ENCODE measurements around the gene CD209.
"Not testable (repeated sequence)": the region's sequence is repeated elsewhere in the genome, so short reads cannot be mapped to it uniquely, and the experiment has no call there.

CD209 gene, protein sequence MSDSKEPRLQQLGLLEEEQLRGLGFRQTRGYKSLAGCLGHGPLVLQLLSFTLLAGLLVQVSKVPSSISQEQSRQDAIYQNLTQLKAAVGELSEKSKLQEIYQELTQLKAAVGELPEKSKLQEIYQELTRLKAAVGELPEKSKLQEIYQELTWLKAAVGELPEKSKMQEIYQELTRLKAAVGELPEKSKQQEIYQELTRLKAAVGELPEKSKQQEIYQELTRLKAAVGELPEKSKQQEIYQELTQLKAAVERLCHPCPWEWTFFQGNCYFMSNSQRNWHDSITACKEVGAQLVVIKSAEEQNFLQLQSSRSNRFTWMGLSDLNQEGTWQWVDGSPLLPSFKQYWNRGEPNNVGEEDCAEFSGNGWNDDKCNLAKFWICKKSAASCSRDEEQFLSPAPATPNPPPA

DNA sequence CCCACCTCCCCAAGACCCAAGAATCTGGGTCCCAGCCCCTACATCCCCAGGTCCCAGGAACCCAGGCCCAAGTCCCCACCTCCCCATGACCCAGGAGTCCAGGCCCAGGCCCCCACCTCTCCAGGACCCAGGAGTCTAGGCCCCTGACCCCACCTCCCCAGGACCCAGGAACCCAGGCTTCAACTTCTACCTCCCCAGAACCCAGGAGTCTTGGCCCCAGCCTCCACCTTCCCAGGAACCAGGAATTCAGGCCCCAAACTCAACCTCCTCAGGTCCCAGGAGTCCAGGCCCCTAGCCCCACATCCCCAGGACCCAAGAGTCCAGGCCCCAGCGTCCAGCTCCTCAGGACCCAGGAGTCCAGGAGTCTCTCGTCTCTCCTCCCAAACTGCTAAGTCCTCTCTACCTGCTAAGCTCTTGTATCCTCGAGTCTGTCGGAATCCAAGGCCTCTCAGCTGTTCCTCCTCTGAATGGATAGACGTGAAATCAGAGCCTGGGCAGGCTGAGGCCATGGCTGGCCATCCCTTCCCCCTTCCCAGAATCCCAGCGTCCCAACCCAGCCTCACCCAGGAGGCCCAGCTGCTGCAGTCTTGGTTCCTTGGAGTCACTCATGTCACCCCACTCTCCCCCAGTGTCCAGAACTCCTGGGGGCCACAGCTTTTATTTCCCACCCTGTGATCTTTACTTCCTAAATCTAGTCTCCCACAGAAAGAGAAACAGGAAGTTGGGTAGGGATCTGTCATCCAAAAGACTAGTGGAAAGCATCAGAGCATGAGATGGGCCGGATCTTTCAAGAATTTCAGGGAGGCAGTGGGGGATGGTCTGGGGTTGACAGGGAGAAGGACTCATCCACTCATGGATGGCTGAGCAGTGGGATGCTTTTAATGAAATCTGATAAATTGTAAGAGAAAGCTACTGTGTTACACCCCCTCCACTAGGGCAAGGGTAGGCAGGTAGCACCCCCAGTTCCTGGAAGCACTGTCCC lies at the start of gene CD209:
TSS of gene CD209 (minus strand) at position 632 of the 982 bp plus-strand sequence. CDS start at position 609, 23 bp downstream.
- peak; percentile 2 to 15 for DNase-seq

DNA sequence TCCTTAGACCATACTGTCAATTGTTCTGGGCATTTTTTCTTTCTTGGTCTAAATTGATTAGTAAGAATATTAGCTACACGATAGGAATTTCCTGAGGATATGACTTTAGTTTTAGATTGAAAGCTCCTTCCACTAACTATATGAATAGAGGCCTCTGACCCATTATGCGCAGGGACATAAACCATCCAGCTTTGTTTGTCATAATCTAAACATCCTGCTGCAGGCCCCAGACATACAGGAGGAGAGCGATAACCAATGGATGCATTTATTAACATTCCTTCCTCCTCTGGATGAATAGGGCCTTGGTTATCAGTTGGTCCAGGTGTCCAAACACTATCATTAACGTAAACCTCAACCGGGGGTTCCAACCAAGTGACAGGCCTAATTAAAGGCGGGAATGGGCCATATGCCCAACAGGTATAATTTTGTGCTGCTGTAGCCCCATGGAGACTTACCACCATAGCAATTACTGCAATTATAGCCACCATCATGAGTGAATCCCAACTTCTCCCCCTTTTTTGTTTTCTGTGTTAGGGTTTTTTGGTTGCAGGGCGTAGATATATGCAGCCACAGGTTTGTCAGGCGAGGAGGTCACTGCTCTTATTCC lies 48.3 kb upstream of the CD209 start:
- DNase-seq: no peak

DNA sequence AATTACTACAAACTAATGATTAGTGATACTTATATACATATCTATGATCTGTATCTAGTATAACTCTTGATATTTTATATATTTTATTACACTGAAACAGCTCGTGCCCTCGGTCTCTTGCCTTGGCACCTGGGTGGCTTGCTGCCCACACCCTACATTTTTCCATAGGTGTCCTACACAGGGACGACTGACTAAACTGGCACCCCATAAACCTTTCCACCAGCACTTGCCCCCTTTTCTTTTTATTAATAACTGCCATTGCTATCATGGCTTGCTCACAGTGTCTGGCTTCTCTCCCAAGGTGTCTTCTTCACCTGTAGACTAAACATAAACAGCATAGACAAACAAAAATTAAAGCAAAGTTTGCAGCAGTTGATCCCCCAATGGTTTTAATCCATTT lies 46.2 kb upstream of the CD209 start:
- no peak for DNase-seq

DNA sequence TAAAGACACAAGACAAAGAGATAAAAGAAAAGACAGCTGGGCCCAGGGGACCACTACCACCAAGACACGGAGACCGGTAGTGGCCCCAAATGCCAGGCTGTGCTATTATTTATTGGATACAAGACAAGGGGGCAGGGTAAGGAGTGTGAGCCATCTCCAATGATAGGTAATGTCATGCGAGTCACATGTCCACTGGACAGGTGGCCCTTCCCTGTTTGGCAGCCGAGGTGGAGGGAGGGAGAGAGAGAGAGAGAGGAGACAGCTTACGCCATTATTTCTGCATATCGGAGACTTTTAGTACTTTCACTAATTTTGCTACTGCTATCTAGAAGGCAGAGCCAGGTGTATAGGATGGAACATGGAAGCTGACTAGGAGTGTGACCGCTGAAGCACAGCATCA lies 45.4 kb upstream of the CD209 start:
- DNase-seq: not testable (repeated sequence)

DNA sequence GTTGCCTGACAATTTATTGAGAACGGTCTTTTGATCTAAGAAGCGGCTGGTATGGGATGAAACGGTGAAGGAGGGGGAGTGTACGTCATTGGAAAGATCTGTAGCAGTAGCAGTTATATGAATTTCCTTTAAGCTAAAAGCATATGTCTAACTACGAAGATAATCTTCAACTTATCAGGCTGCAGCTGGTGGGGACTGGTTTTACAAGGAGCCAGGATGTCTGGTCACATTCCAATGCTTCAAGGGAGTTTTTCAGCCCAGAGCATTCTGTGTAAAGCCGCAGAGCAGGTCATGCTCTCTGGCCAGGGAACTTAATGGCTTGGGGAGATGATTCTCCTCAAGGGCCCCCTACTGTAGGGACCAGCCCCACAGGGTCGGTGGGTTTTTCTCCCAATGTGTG lies 44.9 kb upstream of the CD209 start:
- DNase-seq: no peak

DNA sequence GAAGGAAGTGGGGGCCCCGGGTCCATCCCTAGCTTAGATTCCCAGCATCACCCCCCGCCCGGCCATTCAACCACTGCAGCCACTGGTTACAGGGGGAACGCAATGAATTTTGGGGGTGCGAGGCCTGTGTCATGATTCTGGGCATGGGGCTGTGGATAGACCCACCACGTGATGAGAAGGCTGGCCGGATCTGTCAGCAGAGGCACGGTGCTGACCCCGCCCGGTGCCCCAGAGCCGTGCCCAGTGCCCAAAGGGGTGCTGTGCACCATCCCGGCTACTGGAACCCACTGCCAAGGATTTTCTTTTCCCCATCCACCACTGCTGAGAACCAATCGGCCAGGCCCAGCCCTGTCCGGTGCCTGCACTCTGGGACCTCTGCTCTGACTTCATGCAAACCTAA lies 43.1 kb upstream of the CD209 start:
- no peak for DNase-seq

DNA sequence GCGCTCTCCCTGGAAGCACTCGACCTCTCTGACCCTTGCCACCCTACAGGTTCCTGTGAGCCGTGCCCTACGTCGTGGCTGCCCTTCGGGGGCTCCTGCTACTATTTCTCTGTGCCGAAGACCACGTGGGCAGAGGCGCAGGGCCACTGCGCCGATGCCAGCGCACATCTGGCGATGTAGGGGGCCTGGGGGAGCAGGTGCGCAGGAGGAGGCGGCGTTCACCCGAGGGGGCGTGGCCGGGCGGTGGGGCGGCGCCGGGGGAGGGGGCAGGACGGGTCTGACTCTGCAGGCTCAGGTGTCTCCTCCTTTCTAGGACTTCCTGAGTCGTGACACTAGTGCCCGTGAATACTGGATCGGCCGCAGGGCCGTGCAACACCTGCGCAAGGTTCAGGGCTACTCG lies 42.1 kb upstream of the CD209 start:
- DNase-seq: no peak

DNA sequence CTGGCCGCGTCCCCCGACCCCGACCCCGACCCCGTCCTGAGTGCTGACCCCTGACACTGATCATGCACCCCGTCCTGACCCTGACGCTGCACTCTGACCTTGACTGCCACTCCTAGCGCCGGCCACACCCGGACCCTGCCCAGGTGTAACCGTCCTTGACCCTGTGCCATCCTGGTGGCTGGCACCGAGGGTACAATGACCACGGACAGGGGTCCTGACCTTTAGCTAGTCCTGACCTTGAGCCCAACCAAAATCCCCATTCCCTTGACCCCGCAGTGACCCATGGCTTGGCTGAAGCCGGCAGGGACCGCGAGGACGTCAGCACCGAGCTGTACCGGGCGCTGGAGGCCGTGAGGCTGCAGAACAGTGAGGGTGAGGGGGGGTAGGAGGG lies 41.6 kb upstream of the CD209 start:
- no peak for DNase-seq

DNA sequence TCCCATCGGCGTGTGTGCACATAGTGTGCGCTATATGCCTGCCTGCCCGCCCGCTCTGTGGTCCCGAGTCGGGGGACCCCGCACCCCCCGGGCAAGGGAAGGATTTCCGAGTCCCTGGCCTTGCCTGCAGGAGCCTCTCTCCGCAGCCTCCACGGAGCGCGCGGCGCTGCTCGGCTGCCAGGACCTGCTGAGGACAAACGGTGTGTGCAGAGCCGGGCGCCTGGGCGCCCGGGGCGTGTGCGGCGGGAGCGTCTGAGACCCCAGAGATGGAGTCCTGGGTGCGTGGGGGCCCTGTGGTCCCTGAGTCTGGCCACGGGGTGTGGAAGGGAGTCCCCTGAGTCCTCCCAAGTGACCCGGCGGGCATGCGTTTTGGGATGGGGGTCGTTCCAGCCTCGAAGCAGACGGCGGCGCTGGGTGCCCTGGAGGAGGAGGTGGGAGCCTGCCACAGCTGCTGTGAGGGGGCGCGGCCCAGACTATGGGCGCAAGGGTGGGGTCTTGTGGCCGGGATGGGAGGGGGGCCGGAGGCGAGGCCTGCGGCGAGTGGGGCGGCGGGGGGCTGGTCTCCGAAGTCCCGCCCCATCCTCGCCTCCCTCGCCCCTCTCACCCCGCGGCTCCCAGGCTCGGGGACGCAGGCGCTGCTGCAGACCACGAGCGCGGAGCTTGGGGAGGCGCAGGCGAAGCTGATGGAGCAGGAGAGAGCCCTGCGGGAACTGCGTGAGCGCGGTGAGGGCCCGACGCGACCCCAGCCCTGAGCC lies 41.0 kb upstream of the CD209 start:
- DNase-seq: no peak

DNA sequence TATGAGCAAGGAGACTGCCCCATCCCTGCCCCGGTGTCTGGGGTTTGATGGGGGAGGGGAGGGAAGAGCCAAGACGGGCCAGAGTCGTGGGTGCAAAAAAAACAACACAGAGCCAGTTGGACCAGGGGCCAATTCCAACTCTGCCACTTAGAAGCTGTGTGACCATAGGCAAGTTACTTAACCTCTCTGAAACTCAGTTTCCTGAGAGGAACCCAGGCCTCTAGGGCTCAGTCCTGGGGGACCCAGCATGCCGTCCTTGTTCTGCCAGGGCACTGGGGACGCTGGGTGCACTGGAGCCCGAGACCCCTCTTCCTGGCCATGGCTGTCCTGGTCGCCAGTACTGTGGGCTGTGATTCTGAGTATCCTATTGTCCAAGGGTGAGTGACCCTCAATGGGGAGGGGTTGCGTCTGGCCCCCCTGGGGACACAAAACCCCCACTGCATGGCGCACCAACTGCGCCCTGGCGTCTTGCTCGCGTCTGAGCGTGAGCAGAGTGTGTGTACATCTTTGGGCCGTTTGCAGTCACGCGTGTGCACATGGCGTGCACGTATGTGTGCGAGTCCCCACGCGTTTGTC lies 40.4 kb upstream of the CD209 start:
- no peak for DNase-seq

DNA sequence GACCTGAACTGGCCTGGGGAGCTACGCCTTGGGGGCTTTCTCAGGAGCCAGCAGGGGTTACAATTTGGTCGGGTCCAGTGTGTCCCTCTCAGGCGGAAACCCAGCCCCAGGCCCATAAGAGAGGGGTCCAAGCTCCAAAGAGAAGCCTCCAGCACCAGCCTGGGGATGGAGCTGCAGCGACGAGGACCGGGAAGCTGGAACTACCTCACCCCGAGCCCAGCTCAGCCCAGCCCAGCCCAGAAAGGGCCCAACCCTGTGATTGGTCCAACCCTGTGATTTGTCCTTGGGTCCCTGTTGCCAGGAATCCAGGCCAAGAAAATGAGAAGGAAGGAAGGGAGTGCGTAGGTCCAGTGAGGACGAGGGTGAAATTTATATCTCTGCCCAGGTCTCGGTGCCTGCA lies 39.8 kb upstream of the CD209 start:
- DNase-seq: no peak

DNA sequence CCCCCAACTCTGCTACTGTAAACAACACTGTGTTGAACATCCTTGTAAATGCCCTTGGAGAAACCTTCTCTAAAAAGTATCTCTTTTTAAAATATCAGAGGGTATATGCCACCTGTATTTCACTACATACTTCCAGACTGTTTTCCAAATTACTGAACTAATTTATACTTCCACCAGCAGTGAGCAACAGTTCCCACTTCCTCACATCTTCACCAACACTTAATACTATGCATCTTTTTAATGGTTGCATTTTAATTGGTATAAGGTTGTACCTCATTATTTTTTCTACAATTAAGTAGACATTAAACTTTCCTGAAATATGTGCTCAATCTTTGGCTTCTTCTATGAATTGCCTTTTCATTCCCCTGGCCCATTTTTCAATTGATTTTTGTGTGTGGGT lies 37.5 kb upstream of the CD209 start:
- DNase-seq: no peak

DNA sequence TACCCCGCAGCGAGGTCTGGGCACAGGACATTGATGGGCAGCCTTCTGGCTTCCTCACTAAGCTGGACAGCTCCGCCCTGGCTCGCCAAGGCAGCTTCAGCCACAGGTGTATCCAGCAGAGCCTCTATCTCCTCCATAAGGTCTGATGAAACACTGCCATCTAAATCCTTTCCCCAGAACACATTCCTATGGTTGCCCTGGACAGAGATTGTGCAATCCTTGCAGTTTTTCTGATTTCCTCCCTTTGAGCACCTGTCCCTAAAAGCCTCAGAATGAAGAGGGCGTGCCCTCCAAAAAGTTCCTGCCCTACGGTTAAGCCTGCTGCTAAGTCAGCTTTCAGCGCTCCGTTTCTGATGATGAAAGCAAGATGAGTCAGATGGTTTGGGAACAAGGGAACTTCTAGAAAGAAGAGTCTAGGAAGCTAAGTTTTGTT lies 36.7 kb upstream of the CD209 start:
- peak; percentile 53 to 60 for DNase-seq

DNA sequence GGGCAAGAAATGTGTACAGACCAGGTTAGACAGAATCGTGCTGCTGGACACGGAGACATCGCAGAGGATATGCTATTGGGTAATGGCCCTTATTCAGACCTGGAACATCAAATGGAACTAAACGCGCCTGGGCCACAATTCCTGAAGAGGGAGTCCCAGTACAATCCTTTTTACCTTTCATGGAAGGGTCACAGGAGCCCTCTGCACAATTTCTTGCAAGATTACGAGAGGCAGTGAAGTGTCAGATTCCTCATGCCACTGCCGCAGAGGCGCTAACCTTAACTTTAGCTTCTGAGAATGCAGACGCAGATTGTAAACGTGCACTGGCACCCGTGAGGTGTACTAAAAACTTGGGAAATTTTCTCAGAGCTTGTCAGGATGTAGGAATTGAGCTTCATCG lies 33.8 kb upstream of the CD209 start:
- no peak for DNase-seq

DNA sequence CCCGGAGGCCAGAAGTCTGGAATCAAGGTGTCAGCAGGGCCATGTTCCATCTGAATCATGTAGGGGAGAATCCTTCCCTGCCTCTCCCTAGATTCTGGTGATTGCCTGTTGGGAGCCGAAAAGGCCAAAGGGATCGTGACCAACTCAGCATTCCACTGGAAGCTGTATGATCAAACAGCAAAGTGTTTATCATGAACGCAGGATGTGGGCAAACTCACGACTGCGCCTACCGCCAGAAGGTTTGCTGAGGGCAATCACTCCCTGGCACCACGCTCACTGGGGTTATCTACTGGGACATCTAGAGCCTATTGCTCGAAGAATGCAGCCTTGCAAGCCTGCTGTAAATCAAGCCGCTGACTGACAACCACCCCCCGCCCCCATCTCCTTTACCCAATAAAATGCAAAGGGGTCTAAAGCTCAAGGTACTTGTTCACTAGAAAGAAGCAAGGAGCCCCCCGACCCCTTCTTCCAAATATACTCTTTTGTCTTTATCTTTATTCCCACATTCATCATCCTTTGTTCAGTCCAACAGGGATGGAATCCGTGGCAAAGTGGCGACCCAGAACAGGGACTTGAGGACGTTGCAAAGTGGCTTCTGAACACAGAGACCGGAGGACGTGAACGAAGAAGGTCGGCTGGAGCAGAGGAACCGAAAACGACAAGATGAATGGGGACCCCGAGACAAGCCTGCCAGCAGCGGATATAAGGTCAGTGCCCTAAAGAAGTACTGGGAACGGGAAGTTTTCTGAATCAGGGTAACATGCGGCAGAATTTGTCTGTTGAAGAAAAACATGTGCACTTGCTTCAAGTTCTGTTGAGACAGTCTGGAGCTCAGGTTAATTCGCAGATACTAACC lies 32.5 kb upstream of the CD209 start:
- DNase-seq: no peak

DNA sequence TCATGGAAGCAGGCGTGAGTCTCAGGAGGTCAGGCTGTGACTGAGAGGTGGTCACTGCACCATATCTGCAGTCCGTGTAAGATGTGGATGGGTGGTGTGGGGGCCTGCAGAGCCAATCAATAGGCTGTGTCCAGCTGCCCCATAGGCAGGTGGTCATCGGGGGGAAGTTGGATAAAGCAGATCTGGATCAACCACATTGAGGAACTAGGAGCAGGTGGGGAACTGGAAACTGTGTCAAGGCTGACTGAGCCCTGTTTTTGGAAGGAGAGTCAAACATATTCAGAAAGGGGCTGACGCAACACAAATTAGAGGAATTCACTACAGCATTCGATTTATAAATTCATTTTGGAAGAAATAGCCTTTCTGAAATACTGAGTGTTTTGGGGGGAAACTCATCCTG lies 30.7 kb upstream of the CD209 start:
- peak in 1 of 2 experiments; percentile 27 for DNase-seq

DNA sequence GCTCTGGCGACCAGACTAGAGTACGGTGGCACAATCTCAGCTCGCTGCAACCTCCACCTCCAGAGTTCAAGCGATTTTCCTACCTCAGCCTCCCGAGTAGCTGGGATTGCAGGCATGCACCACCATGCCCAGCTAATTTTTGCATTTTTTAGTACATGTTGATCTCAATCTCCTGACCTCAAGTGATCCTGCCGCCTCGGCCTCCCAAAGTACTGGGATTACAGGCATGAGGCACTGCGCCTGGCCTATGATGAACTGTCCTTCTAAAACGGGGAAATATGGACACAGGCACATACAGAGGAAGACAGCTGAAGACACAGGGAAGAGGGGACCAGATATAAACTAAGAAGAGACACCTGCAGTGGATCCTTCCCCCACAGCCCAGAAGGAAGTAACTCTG lies 28.4 kb upstream of the CD209 start:
- no peak for DNase-seq

DNA sequence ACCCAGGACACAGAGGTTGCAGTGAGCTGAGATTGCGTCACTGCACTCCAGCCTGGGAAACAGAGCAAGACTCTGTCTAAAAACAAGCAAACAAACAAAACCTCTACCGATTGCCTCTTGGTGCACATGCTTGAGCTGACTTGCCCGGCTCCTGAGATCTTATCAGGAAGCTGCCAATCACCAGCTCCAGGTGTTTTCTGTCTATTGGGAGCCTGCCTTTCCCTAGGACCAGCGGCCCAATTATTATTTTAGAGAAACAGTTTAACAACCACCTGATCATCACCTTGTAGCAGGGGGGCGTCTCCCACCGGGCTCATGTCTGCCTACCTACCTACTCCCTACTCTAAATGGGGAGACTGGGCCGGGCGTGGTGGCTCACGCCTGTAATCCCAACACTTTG lies 26.5 kb upstream of the CD209 start:
- no peak for DNase-seq

DNA sequence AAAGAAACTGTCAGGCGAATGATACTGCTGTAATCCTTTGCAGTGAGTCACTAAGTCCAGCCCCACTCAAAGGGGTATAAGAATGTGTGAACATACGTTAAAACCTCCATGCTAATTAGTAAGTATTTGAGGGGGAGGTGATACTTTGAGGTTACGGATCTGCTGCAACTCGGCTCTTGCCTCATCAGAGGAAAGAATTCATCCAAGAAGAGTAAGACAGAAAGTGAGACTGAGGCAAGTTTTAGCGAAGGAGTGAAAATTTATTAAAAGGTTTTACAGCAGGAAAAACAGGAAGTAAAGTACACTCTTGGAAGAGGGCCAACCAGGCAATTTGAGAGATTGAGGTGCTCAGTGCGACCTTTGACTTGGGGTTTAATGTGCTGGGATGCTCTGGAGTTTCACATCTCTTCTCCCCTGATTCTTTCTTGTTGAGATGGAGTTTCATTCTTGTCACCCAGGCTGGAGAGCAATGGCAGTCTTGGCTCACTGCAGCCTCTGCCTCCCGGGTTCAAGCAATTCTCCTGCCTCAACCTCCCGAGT lies 25.5 kb upstream of the CD209 start:
- DNase-seq: peak; percentile 92 to 93

DNA sequence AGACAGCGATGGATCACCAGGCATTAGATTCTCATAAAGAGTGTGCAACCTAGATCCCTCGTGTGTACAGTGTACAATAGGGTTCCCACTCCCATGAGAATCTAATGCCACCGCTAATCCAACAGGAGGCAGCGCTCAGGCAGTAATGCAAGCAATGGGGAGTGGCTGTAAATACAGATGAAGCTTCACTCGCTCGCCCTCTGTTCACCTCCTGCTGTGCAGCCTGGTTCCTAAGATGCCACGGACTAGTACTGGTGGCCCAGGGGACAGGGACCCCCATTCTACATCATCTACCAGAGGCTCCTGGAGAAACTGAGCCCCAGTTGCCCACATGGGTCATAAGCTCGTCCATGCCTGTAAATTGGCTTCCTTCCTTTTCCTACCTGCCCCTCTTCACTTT lies 23.7 kb upstream of the CD209 start:
- DNase-seq: no peak

DNA sequence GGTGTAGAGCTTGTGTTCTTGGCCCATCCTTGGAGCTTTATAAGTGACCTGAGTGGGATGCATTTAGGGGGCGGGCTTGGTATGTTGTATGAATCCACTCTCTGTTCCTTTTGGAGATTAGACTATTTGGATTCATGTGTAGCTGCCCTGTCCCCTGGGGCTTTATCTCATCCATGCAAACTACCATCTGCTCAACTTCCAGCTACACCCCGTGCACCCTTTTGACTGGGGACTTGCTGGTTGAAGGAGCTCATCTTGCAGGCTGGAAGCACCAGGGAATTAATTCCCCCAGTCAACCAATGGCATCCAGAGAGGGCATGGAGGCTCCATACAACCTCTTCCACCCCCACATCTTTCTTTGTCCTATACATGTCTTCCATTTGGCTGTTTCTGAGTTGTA lies 21.8 kb upstream of the CD209 start:
- no peak for DNase-seq
